ENCODE data around the gene PDXDC1.
"Not testable (repeated sequence)": the region's sequence is repeated elsewhere in the genome, so short reads cannot be mapped to it uniquely, and the experiment has no call there.

Gene PDXDC1

GRCh38 chr16:15135483-15136360 lies 160.9 kb downstream of the PDXDC1 start:
- FAIRE-seq = not testable (repeated sequence)

- FAIRE-seq = not testable (repeated sequence)
Observed at GRCh38 chr16:15137514-15137913, 162.7 kb downstream of the PDXDC1 start.

GRCh38 chr16:15140444-15141365 lies 165.9 kb downstream of the PDXDC1 start:
- not testable (repeated sequence) for FAIRE-seq

- no peak for FAIRE-seq
Observed at GRCh38 chr16:15141586-15141985, 166.8 kb downstream of the PDXDC1 start.

DNA sequence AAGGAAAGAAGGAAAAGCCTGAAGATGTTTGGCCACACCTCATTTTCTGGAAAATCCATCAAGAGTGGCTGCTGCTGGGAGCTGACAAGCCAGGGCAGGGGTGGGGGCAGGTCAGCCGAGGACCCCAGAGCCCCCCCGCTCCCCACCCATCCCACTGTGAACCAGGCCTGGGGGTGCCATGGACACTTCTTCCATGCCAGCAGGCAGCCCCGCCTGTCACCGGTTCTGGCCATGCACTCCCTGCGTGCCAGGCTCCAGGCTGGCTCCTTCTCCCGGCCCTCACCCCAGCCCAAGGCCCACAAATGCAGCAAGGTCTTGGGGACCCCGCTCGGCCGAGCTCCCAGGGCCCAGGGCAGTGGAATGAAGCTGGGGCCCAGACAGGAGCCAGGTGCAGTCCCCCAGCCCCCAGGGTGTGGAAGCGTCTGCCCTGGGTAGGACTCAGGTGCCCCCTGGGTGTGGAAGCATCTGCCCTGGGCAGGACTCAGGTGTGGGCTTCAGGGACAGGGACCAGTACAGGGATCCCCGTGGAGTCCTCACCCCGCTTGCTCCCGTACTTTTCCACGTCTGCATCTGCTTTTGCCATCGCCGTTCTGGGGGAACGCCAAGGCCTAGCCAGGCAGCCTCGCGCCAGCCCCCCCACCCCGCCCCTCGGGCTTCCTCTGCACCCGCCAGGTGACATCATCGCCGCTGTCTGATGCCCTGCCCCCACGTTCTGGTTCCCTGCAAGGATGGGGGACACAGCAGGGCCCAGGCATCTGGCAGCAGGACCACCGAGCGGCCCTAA lies 167.5 kb downstream of the PDXDC1 start:
- not testable (repeated sequence) for FAIRE-seq

DNA sequence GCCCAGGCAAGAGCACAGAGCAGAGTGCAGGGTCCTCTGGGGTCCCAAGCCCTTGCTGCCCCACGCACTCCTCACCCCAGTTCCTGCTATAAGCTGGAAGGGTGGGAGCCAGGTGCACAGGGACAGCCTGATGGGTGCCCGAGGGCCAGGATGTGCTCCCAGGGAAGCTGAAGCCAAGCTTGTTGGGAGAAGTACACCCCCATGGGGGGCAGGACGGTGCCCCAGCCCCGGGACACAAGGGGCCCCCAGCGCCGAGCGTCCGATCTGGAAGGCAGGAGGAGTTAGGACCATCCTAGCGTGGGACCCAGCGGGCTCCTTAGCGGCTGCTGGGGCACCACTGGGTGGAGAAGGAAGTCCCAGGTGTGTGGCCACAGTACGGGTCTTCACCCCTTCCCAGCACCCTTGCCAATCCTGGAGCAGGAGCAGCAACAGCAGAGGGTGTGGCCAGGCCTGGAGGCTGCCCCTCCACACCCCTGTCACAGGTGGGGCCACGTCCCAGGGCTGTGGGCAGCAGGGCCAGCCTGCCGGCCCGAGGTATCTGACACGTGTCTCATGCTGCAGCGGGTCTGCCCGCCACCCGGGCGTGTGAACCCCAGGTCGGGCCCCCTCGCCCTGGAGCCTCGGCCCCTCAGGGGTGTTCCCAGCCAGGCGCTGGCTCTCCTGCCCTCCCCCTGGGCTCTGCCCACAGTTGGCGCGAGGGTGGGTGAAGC lies 168.2 kb downstream of the PDXDC1 start:
- not testable (repeated sequence) for FAIRE-seq

DNA sequence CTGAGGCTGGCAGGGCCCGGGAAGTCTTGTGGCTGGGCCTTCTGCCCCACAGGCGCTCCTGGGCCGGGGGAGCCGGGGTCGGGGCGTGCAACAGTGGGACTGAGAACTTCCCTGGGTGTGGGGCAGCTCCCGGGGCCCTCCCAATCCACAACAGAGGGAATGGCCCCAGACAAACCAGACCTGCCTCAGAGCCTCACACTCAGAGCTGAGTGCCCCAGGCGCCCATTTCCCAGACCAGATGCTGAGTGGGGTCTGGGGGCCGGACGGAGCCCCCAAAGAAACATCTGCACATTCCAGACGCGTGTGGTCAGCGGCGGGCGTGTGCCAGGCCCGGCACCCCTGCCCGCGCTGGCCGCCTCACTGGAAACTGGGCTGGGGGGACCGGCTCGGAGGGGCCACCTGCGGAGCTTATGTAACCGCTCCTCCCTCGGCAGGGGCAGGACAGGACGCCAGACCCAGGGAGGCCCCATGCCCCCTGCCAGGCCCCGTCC lies 168.8 kb downstream of the PDXDC1 start:
- FAIRE-seq = not testable (repeated sequence)

DNA sequence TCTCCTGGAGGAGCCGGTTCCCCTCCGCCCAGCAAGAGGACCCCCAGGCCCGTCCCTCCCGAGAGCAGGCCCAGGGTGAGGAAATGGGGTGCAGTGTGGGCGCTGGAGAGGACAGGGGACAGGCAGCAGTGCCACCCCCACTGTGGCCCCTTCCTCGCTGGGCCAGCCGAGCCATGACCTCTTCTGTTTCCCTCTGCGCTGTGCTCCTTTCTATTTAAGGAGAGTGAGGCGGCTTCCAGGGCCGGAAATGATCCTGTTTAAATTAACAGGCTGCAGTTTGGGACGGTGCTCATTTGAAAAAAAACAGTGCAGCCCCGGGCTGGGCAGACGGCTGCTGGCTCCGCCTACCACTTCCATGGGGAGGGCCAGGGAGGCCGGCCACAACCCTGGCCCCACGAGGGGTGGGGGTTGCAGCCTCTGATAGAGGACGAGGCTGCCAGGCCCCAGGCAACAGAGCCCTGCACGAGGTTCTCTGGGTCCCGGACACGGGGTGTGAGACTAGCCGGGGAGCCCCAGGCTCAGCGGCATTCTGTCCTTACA lies 169.3 kb downstream of the PDXDC1 start:
- FAIRE-seq = not testable (repeated sequence)

DNA sequence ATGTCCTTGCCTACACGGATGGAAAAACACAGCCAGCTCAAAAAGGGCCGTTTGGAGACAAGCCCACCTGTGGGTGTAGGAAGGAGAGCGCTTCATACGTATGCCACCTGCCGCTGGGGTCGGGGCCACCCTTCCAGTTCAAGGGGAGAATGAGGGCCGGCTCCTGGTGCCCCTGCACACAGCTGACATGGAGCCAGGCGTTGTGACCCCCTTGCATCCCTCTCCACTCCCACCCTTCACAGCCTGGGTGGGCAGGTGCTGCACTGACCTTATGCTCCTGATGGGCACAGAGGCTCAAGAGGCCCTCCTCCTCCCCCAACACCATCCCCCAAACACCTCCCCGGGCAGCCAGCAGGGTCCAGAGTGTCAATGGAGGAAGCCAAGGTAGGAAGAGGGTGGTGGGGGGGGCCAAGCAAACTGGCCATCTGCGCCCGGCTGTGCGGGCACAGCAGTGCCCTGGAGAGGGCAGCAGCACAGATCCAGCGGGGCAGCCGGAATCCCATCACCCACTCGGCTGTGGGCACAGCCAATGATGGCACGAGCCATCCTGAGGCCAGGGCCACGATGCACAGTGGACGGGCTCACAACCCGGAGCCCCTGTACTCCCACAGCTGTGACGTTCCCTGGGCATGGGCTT lies 170.1 kb downstream of the PDXDC1 start:
- not testable (repeated sequence) for FAIRE-seq

GRCh38 chr16:15145418-15146263 lies 170.8 kb downstream of the PDXDC1 start:
- FAIRE-seq = not testable (repeated sequence)

- not testable (repeated sequence) for FAIRE-seq
Observed at GRCh38 chr16:15146264-15146662, 171.4 kb downstream of the PDXDC1 start.

- FAIRE-seq = not testable (repeated sequence)
Observed at GRCh38 chr16:15148831-15149230, 174.0 kb downstream of the PDXDC1 start.

DNA sequence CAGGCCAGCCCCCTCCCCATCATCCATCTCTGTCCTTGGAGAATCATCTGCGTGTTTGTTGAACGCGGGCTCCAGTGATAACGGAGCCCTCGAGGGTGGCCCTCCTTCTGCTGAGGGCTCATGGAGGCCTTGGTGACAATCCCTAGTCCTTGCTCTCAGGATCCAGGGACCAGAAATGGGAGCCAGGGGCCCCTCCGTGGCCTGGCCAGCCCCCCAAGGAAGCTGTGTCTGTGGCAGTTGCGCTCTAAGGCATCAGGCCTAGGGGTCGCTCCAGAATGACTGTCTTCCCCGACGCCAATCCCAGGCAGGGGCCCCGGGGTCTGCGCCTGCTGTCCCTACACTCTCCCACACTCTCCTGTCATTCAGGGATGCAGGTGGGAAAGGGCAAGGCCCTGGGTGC lies 174.4 kb downstream of the PDXDC1 start:
- not testable (repeated sequence) for FAIRE-seq

GRCh38 chr16:15154005-15154404 lies 179.2 kb downstream of the PDXDC1 start:
- FAIRE-seq = not testable (repeated sequence)

DNA sequence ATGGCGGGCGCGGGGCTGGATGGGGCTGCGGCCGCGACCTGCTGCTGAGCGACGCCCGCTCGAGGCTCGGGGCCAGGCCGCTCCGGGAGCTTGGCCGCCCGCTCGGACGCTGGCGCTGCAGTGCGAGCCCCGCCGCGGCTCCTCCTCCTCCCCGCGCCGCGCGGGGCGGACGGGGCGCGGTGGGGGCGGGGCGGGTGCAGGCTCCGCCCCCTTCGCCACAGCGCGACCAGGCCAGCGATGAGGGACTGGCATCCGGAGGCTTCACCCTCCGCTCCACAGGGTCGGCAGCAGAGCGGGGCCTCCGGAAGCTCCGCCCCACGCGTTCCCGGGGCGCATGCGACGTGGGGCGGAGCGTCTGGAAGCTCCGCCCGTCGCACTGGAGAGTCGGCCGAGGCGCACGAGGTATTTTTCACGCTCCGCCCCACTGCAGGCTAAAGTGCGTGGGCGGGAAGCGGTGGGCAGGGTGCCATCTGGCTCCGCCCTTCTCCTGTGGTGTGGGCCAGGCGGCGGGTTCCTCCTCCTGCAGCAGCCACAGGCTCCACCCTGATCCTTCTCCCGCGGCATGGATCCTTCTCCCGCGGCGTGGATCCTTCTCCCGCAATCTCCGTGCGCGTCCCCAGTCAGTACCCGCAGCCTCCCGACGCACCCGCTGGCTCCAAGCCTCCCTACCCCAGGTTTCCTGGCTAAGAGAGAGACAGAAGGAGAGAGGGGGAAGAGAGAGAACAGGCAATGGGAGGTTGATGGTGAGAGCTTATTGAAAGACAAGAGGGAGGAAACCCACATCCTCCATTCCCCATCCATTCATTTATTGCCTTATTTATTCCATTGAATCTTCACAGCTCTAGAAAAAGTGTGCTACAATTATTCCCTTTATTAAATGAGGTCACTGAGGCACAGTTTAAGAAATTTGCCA lies 180.1 kb downstream of the PDXDC1 start:
- not testable (repeated sequence) for FAIRE-seq

GRCh38 chr16:15157644-15158043 lies 182.8 kb downstream of the PDXDC1 start:
- not testable (repeated sequence) for FAIRE-seq

GRCh38 chr16:15159671-15160070 lies 184.8 kb downstream of the PDXDC1 start:
- not testable (repeated sequence) for FAIRE-seq

DNA sequence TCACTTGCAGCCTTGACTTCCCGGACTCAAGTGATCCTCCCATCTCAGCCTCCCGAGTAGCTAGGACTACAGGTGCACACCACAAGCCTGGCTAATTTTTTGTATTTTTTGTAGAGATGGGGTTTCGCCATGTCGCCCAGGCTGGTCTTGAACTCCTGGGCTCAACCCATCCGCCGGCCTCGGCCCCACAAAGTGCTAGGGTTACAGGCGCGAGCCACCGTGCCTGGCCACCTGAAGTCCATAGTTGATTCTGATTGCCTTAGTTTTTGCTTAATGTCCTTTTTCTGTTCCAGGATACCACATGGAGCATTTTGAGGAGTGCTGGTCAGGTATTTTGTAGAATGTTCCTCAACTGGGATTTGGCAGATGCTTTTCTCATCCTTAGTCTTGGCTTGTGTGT lies 185.7 kb downstream of the PDXDC1 start:
- not testable (repeated sequence) for FAIRE-seq

DNA sequence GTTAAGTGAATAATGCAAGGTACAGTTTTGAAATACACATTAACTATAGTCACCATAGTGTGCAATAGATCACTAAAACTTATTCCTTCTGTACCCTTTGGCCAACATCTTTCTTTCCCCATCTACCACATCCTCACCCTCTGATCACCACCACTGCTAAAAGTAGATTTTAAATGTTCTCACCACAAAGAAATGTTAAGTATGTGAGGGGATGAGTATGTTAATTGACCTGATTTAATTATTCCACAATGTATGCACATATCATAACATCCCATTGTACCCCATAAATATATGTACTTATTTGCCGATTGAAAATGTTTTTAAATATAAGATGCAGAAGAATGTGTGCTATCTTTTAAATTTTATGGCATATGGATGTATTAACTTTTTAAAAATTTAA lies 188.2 kb downstream of the PDXDC1 start:
- FAIRE-seq = not testable (repeated sequence)
